ENCODE data around the gene KLHL36.

Gene KLHL36

GRCh38 chr16:84699147-84699711 is 50.9 kb downstream of the KLHL36 start:
- DNase-seq (ENCODE audit: low read depth), result no peak

- DNase-seq (ENCODE audit: low read depth), result no peak
Observed at GRCh38 chr16:84699712-84700445, 51.6 kb downstream of the KLHL36 start, which contains the start of gene USP10. TSS of gene USP10 (plus strand) at chr16:84700000. CDS start at chr16:84700091, 91 bp downstream.

DNA sequence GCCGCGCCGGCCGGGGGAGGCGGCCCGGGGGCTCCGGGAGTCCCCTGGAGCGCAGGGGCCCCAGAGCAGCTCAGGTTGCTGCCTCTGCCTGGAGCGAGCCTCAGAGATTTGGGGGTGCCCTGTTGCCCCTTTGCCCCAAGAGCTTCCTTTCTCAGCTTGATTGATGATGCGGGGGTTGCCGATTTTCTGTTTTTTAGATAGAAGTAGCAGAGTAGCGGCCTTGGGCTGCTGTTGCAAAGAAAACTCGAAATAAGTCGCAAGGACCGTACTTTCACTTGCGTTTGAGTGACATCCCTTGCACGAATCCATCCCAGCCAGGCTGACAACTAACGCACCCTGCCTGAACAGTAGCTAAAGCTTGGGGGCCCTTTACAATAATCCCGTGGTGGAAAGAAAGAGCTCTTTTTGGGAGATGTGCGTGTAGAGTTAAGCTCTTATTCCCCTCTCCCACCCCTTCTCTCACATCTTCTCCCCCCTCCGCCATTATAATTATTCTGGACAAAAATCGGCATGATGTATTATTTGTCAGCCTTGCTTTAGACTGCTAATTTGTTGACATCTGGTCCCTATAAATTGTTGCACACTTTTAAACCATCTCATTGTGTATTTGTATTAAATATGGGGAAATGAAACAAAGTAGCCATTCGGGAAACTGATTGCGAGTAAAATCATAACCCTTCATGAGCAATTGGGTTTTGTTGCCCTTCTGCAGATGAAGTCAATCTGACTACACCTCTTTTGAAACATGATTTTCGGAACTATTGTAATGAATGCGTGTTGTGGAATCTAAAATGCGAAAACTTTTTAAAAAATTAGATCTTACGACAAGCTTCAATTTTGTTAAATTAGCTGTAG is 52.4 kb downstream of the KLHL36 start:
- no peak for DNase-seq (ENCODE audit: low read depth)

DNA sequence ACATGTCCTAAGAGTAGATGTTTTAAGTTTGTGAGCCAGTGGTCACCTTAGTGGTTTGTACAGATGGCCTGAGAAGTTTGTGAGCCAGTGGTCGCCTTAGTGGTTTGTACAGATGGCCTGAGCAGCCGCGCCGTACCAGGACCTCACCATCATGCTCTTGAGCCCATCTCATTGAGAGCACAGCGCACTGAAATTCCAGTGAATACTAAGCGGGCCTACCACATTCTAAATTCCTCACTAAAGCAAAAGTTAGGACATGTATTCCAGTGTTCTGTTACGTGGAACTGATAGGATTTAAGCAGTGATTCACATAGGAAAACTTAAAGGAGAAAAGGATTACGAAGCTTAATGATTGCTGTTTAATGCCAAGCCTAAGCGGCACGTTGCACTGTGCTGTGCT is 55.4 kb downstream of the KLHL36 start:
- no peak for DNase-seq (ENCODE audit: low read depth)

DNA sequence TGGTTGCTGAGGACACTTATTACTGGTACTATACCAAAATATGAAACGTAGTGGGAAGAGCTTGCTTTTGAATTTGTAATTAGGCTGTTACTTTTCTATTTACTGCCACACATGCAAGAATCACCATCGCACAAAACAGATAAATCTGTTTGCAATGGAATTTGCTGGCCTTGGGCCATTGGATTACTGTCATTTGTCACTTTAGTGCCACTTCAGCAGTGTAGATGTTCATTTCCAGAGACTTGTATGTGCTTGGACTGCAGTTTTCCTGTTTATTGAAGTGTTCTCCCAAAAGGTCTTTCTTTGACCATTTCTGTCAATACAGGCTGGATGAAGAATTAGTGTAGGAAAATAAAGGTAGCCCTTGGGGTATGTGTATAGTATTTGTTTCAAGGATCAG is 55.9 kb downstream of the KLHL36 start:
- no peak for DNase-seq (ENCODE audit: low read depth)

DNA sequence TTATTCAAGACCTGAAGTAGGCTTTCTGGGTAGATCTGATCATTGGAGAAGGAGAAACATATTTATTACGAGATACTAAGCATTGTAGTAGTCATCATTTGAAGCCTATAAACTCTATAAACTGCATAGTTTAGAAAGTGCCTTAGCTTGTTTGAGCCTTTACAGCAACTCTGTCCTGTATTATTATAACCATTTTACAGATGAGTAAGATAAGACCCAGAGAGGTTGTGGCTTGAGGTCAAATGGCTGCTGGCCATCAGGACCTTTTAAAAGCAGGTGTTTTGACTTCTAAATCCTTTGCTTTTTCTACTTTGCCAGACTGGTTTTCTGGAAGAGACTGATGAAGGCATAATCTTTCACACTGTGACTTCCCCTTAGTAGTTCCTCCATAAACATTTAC is 58.5 kb downstream of the KLHL36 start:
- DNase-seq (ENCODE audit: low read depth), result no peak

GRCh38 chr16:84709609-84710008 is 61.3 kb downstream of the KLHL36 start:
- no peak for DNase-seq (ENCODE audit: low read depth)

GRCh38 chr16:84710686-84711085 is 62.4 kb downstream of the KLHL36 start:
- DNase-seq (ENCODE audit: low read depth), result no peak

Measured in HS-5 (cell line).